RPMI8226 (cell line): ENCODE data around the gene MYO10.
"Not testable (repeated sequence)": the region's sequence is repeated elsewhere in the genome, so short reads cannot be mapped to it uniquely, and the experiment has no call there.

Experiments used
- DNase-seq: peaks from one replicate; pipeline ENCODE4 v3.0.0-alpha.2; 2015

The MYO10 gene

GRCh38 chr5:16858151-16858550 lies 77.9 kb downstream of the MYO10 start:
- no peak for DNase-seq

- no peak for DNase-seq
Measured at GRCh38 chr5:16857635-16858034, 78.5 kb downstream of the MYO10 start.

- no peak for DNase-seq
Measured at GRCh38 chr5:16856531-16856930, 79.6 kb downstream of the MYO10 start.

- DNase-seq: no peak
Measured at GRCh38 chr5:16855898-16856297, 80.2 kb downstream of the MYO10 start.

- no peak for DNase-seq
Measured at GRCh38 chr5:16855485-16855884, 80.6 kb downstream of the MYO10 start.

GRCh38 chr5:16854351-16854750 lies 81.7 kb downstream of the MYO10 start:
- no peak for DNase-seq

GRCh38 chr5:16853518-16853917 lies 82.6 kb downstream of the MYO10 start:
- no peak for DNase-seq

GRCh38 chr5:16852251-16853005 lies 83.7 kb downstream of the MYO10 start:
- DNase-seq: no peak

GRCh38 chr5:16849775-16850174 lies 86.3 kb downstream of the MYO10 start:
- no peak for DNase-seq

- no peak for DNase-seq
Measured at GRCh38 chr5:16849181-16849580, 86.9 kb downstream of the MYO10 start.

GRCh38 chr5:16844952-16845351 lies 91.1 kb downstream of the MYO10 start:
- DNase-seq: no peak

GRCh38 chr5:16842896-16843295 lies 93.2 kb downstream of the MYO10 start:
- DNase-seq: no peak

- no peak for DNase-seq
Measured at GRCh38 chr5:16841416-16841815, 94.7 kb downstream of the MYO10 start.

- DNase-seq: no peak
Measured at GRCh38 chr5:16837305-16837704, 98.8 kb downstream of the MYO10 start.

- no peak for DNase-seq
Measured at GRCh38 chr5:16834029-16834428, 102.1 kb downstream of the MYO10 start.

- not testable (repeated sequence) for DNase-seq
Measured at GRCh38 chr5:16831326-16831725, 104.8 kb downstream of the MYO10 start.

- no peak for DNase-seq
Measured at GRCh38 chr5:16827755-16828154, 108.3 kb downstream of the MYO10 start.

- no peak for DNase-seq
Measured at GRCh38 chr5:16826379-16827125, 109.5 kb downstream of the MYO10 start.

GRCh38 chr5:16819522-16820167 lies 116.4 kb downstream of the MYO10 start:
- no peak for DNase-seq

GRCh38 chr5:16815432-16815831 lies 120.7 kb downstream of the MYO10 start:
- no peak for DNase-seq

GRCh38 chr5:16812911-16813310 lies 123.2 kb downstream of the MYO10 start:
- DNase-seq: no peak

GRCh38 chr5:16812448-16812847 lies 123.6 kb downstream of the MYO10 start:
- DNase-seq: no peak

- DNase-seq: no peak
Measured at GRCh38 chr5:16810208-16810854, 125.8 kb downstream of the MYO10 start.
